Chondrocyte (in vitro differentiated cells): ENCODE measurements around the gene SEL1L3. TPM values are rescaled to one million over a fixed set of nuclear protein-coding genes. Genes with fewer than 3 reads are reported as not detected.

Experiments used
- DNase-seq: peaks from one replicate; pipeline ENCODE4 v3.0.0; 2021; ENCODE audit warnings: mixed read lengths, low spot score
- H3K27ac Mint-ChIP-seq: one replicate; pipeline ENCODE4 v1.8.0; 2021; ENCODE audit warnings: mild to moderate bottlenecking, moderate library complexity, mixed read lengths; ENCODE audit not compliant: unreplicated experiment
- H3K27me3 Mint-ChIP-seq: 2 replicates; pipeline ENCODE4 v1.8.0; 2021; ENCODE audit warnings: low read depth, mixed read lengths
- H3K36me3 Mint-ChIP-seq: 2 replicates; pipeline ENCODE4 v1.8.0; 2021; ENCODE audit warnings: low read depth, mixed read lengths
- H3K4me1 Mint-ChIP-seq: 2 replicates; pipeline ENCODE4 v1.8.0; 2021; ENCODE audit warnings: low read depth, mild to moderate bottlenecking, mixed read lengths
- H3K4me3 Mint-ChIP-seq: one replicate; pipeline ENCODE4 v1.8.0; 2021; ENCODE audit warnings: mild to moderate bottlenecking, moderate library complexity, mixed read lengths; ENCODE audit not compliant: unreplicated experiment
- H3K9me3 Mint-ChIP-seq: 2 replicates; pipeline ENCODE4 v1.8.0; 2021; ENCODE audit warnings: low read depth, mixed read lengths
- CTCF ChIP-seq: fragments of 200-600 bp; sonication (generic); IDR thresholded peaks from 2 replicates; pipeline ENCODE4 v1.5.0; 2021; ENCODE audit warnings: antibody characterized with exemption, mild to moderate bottlenecking, moderate library complexity
- total RNA-seq: library from RNA; stranded (reverse); gene quantifications from 3 replicates; pipeline ENCODE4 v1.2.1, GENCODE V29; 2021

The SEL1L3 gene
- total RNA-seq, 1 donor from 2014 or later: 30.3 TPM

GRCh38 chr4:25842229-25842845 is 20.5 kb downstream of the SEL1L3 start:
- no peaks in the 10 kb centered on the region for H3K9me3 Mint-ChIP-seq
- peaks cover 8% of the 10 kb centered on the region for H3K4me1 Mint-ChIP-seq
- peaks cover 8% of the 10 kb centered on the region for H3K36me3 Mint-ChIP-seq
- H3K27me3 Mint-ChIP-seq: no peaks in the 10 kb centered on the region
- no peak overlapping the region for H3K27ac Mint-ChIP-seq
- no peak for DNase-seq
- peak; percentile 27 for TF ChIP-seq CTCF
- no peak overlapping the region for H3K4me3 Mint-ChIP-seq

- Mint-ChIP-seq H3K4me1 (peaks cover 8% of the 10 kb centered on the region), H3K9me3 (no peaks in the 10 kb centered on the region), H3K27ac (no peak overlapping the region), H3K36me3 (peaks cover 6% of the 10 kb centered on the region), H3K27me3 (no peaks in the 10 kb centered on the region), H3K4me3 (no peak overlapping the region)
- TF ChIP-seq CTCF: no peak
- DNase-seq: no peak
Measured at GRCh38 chr4:25839687-25840086, 23.1 kb downstream of the SEL1L3 start.

- H3K9me3 Mint-ChIP-seq: no peaks in the 10 kb centered on the region
- H3K4me3 Mint-ChIP-seq: no peak overlapping the region
- no peak for TF ChIP-seq CTCF
- no peaks in the 10 kb centered on the region for H3K27me3 Mint-ChIP-seq
- DNase-seq: no peak
- peaks cover 7% of the 10 kb centered on the region for H3K36me3 Mint-ChIP-seq
- H3K27ac Mint-ChIP-seq: no peak overlapping the region
- H3K4me1 Mint-ChIP-seq: peaks cover 8% of the 10 kb centered on the region
Measured at GRCh38 chr4:25839233-25839632, 23.6 kb downstream of the SEL1L3 start.

GRCh38 chr4:25838526-25838925 is 24.3 kb downstream of the SEL1L3 start:
- Mint-ChIP-seq H3K4me1 (peaks cover 8% of the 10 kb centered on the region), H3K27me3 (no peaks in the 10 kb centered on the region), H3K4me3 (no peak overlapping the region), H3K9me3 (no peaks in the 10 kb centered on the region), H3K36me3 (peaks cover 7% of the 10 kb centered on the region), H3K27ac (no peak overlapping the region)
- no peak for DNase-seq
- no peak for TF ChIP-seq CTCF

GRCh38 chr4:25837107-25837506 is 25.7 kb downstream of the SEL1L3 start:
- peaks cover 14% of the 10 kb centered on the region for H3K4me1 Mint-ChIP-seq
- no peak for TF ChIP-seq CTCF
- H3K27ac Mint-ChIP-seq: no peak overlapping the region
- no peaks in the 10 kb centered on the region for H3K27me3 Mint-ChIP-seq
- no peak overlapping the region for H3K4me3 Mint-ChIP-seq
- H3K36me3 Mint-ChIP-seq: peaks cover 5% of the 10 kb centered on the region
- DNase-seq: no peak
- no peaks in the 10 kb centered on the region for H3K9me3 Mint-ChIP-seq
